HEK293 (cell line): ENCODE measurements around the gene AQP11.

ENCODE experiments used
- CTCF ChIA-PET: fragments of 350-600 bp; formaldehyde crosslinking; extraction: SDS; loops from one replicate; lab custom pipeline; 2021; ENCODE audit warnings: antibody characterized with exemption; lab: Yijun Ruan, JAX
- POLR2A ChIA-PET: fragments of 300-600 bp; formaldehyde crosslinking; extraction: SDS; loops from one replicate; lab custom pipeline; 2020; ENCODE audit warnings: antibody characterized with exemption, inconsistent platforms; lab: Yijun Ruan, JAX
- H3K27ac ChIP-seq: fragments of 200-500 bp; sonication (Bioruptor generic); 2 replicates; pipeline ENCODE4 v1.5.1; 2014; ENCODE audit warnings: low read depth, low read length, control low read depth, inconsistent platforms; ENCODE audit errors: extremely low read depth
- H3K36me3 ChIP-seq, 2 experiments: fragments of 200-500 bp in 1 of 2; sonication (Bioruptor generic) in 1 of 2; 1 replicate in 1 of 2; 2 replicates in 1 of 2; pipeline ENCODE4 v1.5.1; 2014 to 2017; ENCODE audit warnings: inconsistent platforms in 2 of 2, low read length in 2 of 2; ENCODE audit not compliant: control insufficient read depth in 2 of 2, insufficient read depth in 1 of 2
- H3K4me1 ChIP-seq: fragments of 200-500 bp; sonication (Bioruptor generic); 2 replicates; pipeline ENCODE4 v1.5.1; 2014; ENCODE audit warnings: mild to moderate bottlenecking, low read length, inconsistent platforms; ENCODE audit not compliant: control insufficient read depth, insufficient read depth
- H3K4me3 ChIP-seq: 2 replicates; pipeline ENCODE4 v1.5.1; 2011; ENCODE audit warnings: low read depth, mild to moderate bottlenecking, control low read depth, low read length, moderate library complexity
- H3K9me3 ChIP-seq: fragments of 200-500 bp; sonication (Bioruptor generic); 2 replicates; pipeline ENCODE4 v1.5.1; 2014; ENCODE audit warnings: low read depth, low read length, inconsistent platforms; ENCODE audit not compliant: control insufficient read depth, insufficient read depth
- HOXC10 ChIP-seq: sonication (generic); formaldehyde crosslinking; IDR thresholded peaks from 2 replicates; pipeline ENCODE4 v1.8.1; 2023; ENCODE audit warnings: mild to moderate bottlenecking, missing genetic modification reagents
- KLF10 ChIP-seq: fragments of 450-650 bp; IDR thresholded peaks from 2 replicates; pipeline ENCODE4 v1.5.1; 2018; ENCODE audit warnings: missing biosample characterization, mild to moderate bottlenecking, missing genetic modification characterization
- OSR2 ChIP-seq: fragments of 450-650 bp; formaldehyde crosslinking; IDR thresholded peaks from 2 replicates; pipeline ENCODE4 v1.5.1; 2016; ENCODE audit warnings: missing biosample characterization, missing genetic modification characterization
- PBX3 ChIP-seq: sonication (generic); formaldehyde crosslinking; IDR thresholded peaks from 2 replicates; pipeline ENCODE4 v1.8.1; 2022; ENCODE audit warnings: mild to moderate bottlenecking, moderate library complexity, missing genetic modification reagents
- ZBTB6 ChIP-seq: fragments of 450-650 bp; formaldehyde crosslinking; IDR thresholded peaks from 2 replicates; pipeline ENCODE4 v1.5.1; 2017; ENCODE audit warnings: missing biosample characterization, missing genetic modification characterization
- ZFHX2 ChIP-seq: fragments of 450-650 bp; formaldehyde crosslinking; conservative IDR thresholded peaks from 2 replicates; pipeline ENCODE4 v1.5.1; 2016; ENCODE audit warnings: missing biosample characterization, missing genetic modification characterization
- ZNF112 ChIP-seq: fragments of 450-650 bp; formaldehyde crosslinking; IDR thresholded peaks from 2 replicates; pipeline ENCODE4 v1.5.0; 2017; ENCODE audit warnings: missing biosample characterization, missing genetic modification characterization
- ZNF18 ChIP-seq: fragments of 450-650 bp; formaldehyde crosslinking; IDR thresholded peaks from 2 replicates; pipeline ENCODE4 v1.5.1; 2016; ENCODE audit warnings: missing biosample characterization, missing genetic modification characterization
- ZNF23 ChIP-seq: fragments of 450-650 bp; formaldehyde crosslinking; IDR thresholded peaks from 2 replicates; pipeline ENCODE4 v1.5.1; 2016; ENCODE audit warnings: missing biosample characterization, missing genetic modification characterization, borderline replicate concordance
- ZNF274 ChIP-seq, 2 experiments: fragments of 200-500 bp in 1 of 2; fragments of 450-650 bp in 1 of 2; sonication (Bioruptor generic) in 1 of 2; formaldehyde crosslinking in 1 of 2; IDR thresholded peaks; 2 replicates each; pipeline versions ENCODE4 v1.5.1 to v1.6.1; 2014 to 2016; ENCODE audit warnings: borderline replicate concordance in 1 of 2, inconsistent platforms in 1 of 2, low read length in 1 of 2, missing biosample characterization in 1 of 2, missing genetic modification characterization in 1 of 2
- ZNF292 ChIP-seq: fragments of 450-650 bp; formaldehyde crosslinking; IDR thresholded peaks from 2 replicates; pipeline ENCODE4 v1.5.1; 2016; ENCODE audit warnings: low read depth, missing biosample characterization, missing genetic modification characterization, borderline replicate concordance
- ZNF362 ChIP-seq: fragments of 450-650 bp; formaldehyde crosslinking; IDR thresholded peaks from 2 replicates; pipeline ENCODE4 v1.5.1; 2016; ENCODE audit warnings: missing biosample characterization, missing genetic modification characterization
- ZNF366 ChIP-seq: fragments of 450-650 bp; formaldehyde crosslinking; conservative IDR thresholded peaks from 2 replicates; pipeline ENCODE4 v1.5.1; 2016; ENCODE audit warnings: missing biosample characterization, missing genetic modification characterization
- ZNF404 ChIP-seq: fragments of 450-650 bp; formaldehyde crosslinking; IDR thresholded peaks from 2 replicates; pipeline ENCODE4 v1.5.1; 2017; ENCODE audit warnings: missing biosample characterization, missing genetic modification characterization
- ZNF704 ChIP-seq: fragments of 450-650 bp; formaldehyde crosslinking; IDR thresholded peaks from 2 replicates; pipeline ENCODE4 v1.5.1; 2016; ENCODE audit warnings: missing biosample characterization, missing genetic modification characterization
- ZSCAN23 ChIP-seq: fragments of 450-650 bp; formaldehyde crosslinking; IDR thresholded peaks from 2 replicates; pipeline ENCODE4 v1.5.1; 2016; ENCODE audit warnings: missing biosample characterization, missing genetic modification characterization
- ZSCAN4 ChIP-seq: fragments of 450-650 bp; formaldehyde crosslinking; IDR thresholded peaks from 2 replicates; pipeline ENCODE4 v1.5.1; 2017; ENCODE audit warnings: missing biosample characterization, missing genetic modification characterization

AQP11 gene

GRCh38 chr11:77542296-77542695 lies 47.5 kb upstream of the AQP11 start:
- H3K9me3 ChIP-seq, result no peaks in the 10 kb centered on the region
- TF ChIP-seq ZNF112 (tag by site-specific recombination) (no peak), ZSCAN4 (no peak), ZFHX2 (tag by site-specific recombination) (no peak), ZNF404 (no peak), ZNF362 (tag by site-specific recombination) (no peak), ZBTB6 (no peak), ZNF23 (tag by site-specific recombination) (no peak), ZNF274 (IDR thresholded peaks at IDR 0.05; ENCODE audit: low read length) (no peak), ZNF274 (tag by site-specific recombination; IDR thresholded peaks at IDR 0.05; ENCODE audit: borderline replicate concordance) (no peak), OSR2 (tag by site-specific recombination) (no peak), ZNF292 (tag by site-specific recombination) (no peak), HOXC10 (CRISPR knock-in tag) (no peak), KLF10 (tag by site-specific recombination) (no peak), ZNF704 (tag by site-specific recombination) (no peak), ZNF18 (tag by site-specific recombination) (no peak), PBX3 (CRISPR knock-in tag) (no peak)
- TF ChIP-seq, all 188 proteins: peak for 0
- Histone ChIP-seq H3K4me3 (no peak overlapping the region), H3K4me1 (no peaks in the 10 kb centered on the region), H3K27ac (no peak overlapping the region), H3K36me3 (no peaks in the 10 kb centered on the region)
- ChIA-PET POLR2A (interaction anchor here (0.6 kb wide), 1 partner anchor 283 kb away, joined by 3 read pairs; no protein-coding TSS in a partner anchor), CTCF (no interaction called here)

- no peak for TF ChIP-seq ZSCAN23 (tag by site-specific recombination)
- TF ChIP-seq ZNF366 (tag by site-specific recombination), result peak; percentile 83
- H3K27ac ChIP-seq, result no peak overlapping the region
- no peaks in the 10 kb centered on the region for H3K4me1 ChIP-seq
- H3K36me3 ChIP-seq, result no peaks in the 10 kb centered on the region
- H3K4me3 ChIP-seq, result no peak overlapping the region
- ChIA-PET POLR2A (interaction anchor here (1.5 to 2.0 kb wide), 2 partner anchors 74 to 76 kb away, joined by 4 to 6 read pairs; no protein-coding TSS in a partner anchor), CTCF (interaction anchor here (0.6 to 3.2 kb wide), 22 partner anchors 10 to 1649 kb away, joined by 3 to 40 read pairs (median 4); no protein-coding TSS in a partner anchor)
- H3K9me3 ChIP-seq, result no peaks in the 10 kb centered on the region
Measured at GRCh38 chr11:77547047-77547836, 42.5 kb upstream of the AQP11 start.
